ENCODE data around the gene ANKRD39. TPM values are rescaled to one million over a fixed set of nuclear protein-coding genes. Genes with fewer than 3 reads are reported as not detected.
A peak's percentile ranks its signal among the peaks of the same experiment; 100 is the strongest.

Gene ANKRD39
- total and polyA plus RNA-seq, 12 donors, result 9.2 to 49.5 (median 22.5) TPM

DNA sequence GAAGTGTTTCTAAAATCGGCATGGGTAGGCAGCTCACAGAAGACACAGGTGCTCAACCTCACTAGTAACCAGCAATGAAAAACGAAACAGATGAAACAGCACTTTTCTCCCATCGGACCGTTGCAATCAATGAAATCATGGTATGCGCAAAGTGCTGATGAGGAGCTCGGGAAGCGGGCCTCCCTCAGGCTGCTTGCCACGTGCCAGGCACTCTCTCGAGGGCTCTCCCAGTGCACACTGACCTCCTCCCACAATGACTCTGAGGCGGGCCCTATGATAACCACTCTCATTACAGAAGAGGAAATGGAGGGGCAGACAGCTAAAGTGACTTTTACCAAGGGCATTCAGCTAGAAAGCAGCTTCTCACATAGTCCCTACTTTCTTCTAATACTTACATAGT is 10.2 kb downstream of the ANKRD39 start:
- TF ChIP-seq, protein P1, sequence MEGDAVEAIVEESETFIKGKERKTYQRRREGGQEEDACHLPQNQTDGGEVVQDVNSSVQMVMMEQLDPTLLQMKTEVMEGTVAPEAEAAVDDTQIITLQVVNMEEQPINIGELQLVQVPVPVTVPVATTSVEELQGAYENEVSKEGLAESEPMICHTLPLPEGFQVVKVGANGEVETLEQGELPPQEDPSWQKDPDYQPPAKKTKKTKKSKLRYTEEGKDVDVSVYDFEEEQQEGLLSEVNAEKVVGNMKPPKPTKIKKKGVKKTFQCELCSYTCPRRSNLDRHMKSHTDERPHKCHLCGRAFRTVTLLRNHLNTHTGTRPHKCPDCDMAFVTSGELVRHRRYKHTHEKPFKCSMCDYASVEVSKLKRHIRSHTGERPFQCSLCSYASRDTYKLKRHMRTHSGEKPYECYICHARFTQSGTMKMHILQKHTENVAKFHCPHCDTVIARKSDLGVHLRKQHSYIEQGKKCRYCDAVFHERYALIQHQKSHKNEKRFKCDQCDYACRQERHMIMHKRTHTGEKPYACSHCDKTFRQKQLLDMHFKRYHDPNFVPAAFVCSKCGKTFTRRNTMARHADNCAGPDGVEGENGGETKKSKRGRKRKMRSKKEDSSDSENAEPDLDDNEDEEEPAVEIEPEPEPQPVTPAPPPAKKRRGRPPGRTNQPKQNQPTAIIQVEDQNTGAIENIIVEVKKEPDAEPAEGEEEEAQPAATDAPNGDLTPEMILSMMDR (IDR thresholded peaks at IDR 0.05), result no peak
- no peak for TF ChIP-seq POLR2A (IDR thresholded peaks at IDR 0.05)
- 83 to 91% (median 87%) methylated on average over 10 of the region's 10 CpGs for WGBS, 4 donors

DNA sequence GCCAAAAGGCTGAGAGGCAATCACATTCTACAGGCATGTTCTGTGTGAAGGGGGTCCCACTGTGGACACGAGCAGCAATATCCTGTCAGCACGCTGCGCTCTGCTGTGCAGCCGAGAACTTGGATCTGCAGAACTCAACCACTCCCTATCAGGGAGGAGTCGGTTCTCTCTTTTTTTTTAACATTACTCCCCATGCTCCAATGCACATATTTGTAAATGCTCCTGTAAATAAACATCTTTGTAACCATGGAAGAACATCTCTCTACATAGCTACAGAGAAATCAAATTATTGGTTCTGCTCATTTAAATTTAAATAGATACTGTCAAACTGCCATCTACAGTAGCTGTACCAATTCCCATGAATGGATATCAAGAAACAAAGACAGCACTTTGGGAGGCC is 11.0 kb downstream of the ANKRD39 start:
- no peak overlapping the region for H3K4me3 ChIP-seq
- DNase-seq, result no peak
- no peak overlapping the region for H3K27ac ChIP-seq
- H3K9me3 ChIP-seq (replicated peaks in 1 of 3), result no peaks in the 10 kb centered on the region
- no peaks in the 10 kb centered on the region for H3K27me3 ChIP-seq
- no peak for TF ChIP-seq POLR2A (IDR thresholded peaks at IDR 0.05)
- TF ChIP-seq, protein P1 (IDR thresholded peaks at IDR 0.05), result no peak
- intact Hi-C loops (cut with DNase I), result no loop called here
- peaks cover 5 to 10% of the 10 kb centered on the region in 2 donors for H3K4me1 ChIP-seq (replicated peaks in 1 of 2)
- H3K36me3 ChIP-seq (replicated peaks in 1 of 2), result peaks cover 0 to 40% of the 10 kb centered on the region in 2 donors
- WGBS, 4 donors, result 92 to 97% (median 94%) methylated on average over 5 of the region's 5 CpGs

More for the DNA sequence above, 10.2 kb downstream of the ANKRD39 start:
- no peaks in the 10 kb centered on the region for H3K27me3 ChIP-seq
- H3K27ac ChIP-seq, result peak overlapping the region in 2 of 5 donors; percentile 22 to 52
- intact Hi-C loops (cut with DNase I), result no loop called here
- H3K36me3 ChIP-seq (replicated peaks in 1 of 2), result peaks cover 0 to 42% of the 10 kb centered on the region in 2 donors
- DNase-seq, result no peak
- peaks cover 5 to 10% of the 10 kb centered on the region in 2 donors for H3K4me1 ChIP-seq (replicated peaks in 1 of 2)
- H3K4me3 ChIP-seq, result no peak overlapping the region
- no peaks in the 10 kb centered on the region for H3K9me3 ChIP-seq (replicated peaks in 1 of 3)

DNA sequence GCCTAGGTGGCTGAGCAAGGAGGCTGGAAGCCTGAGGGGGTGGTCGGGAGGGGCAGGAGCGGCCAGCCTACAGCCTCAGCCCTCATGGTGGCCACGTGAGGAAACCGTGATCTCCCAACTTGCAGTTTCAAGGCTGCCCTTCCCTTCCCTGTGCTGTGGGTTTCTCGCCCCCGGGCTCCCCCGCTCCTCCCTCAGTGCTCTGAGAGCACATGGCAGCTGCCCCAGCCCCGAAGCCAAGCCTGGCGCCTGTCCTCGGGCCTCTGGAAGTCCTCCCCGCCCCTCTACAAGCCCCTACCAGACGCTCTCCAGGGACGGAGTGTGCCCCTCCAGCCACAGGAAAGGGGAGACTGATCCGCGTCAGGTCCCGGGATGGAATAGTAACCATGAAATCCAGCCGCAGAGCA is 13.4 kb downstream of the ANKRD39 start:
- peaks cover 0 to 26% of the 10 kb centered on the region in 2 donors for H3K36me3 ChIP-seq (replicated peaks in 1 of 2)
- no peaks in the 10 kb centered on the region for H3K27me3 ChIP-seq
- no peaks in the 10 kb centered on the region for H3K9me3 ChIP-seq (replicated peaks in 1 of 3)
- H3K4me3 ChIP-seq, result no peak overlapping the region
- DNase-seq, result no peak
- peaks cover 5 to 10% of the 10 kb centered on the region in 2 donors for H3K4me1 ChIP-seq (replicated peaks in 1 of 2)
- intact Hi-C loops (cut with DNase I), result no loop called here
- 85 to 93% (median 89%) methylated on average over 7 to 17 of the region's 17 CpGs for WGBS, 4 donors
- H3K27ac ChIP-seq, result no peak overlapping the region
- TF ChIP-seq, protein P1 (IDR thresholded peaks at IDR 0.05), result no peak
- no peak for TF ChIP-seq POLR2A (IDR thresholded peaks at IDR 0.05)

DNA sequence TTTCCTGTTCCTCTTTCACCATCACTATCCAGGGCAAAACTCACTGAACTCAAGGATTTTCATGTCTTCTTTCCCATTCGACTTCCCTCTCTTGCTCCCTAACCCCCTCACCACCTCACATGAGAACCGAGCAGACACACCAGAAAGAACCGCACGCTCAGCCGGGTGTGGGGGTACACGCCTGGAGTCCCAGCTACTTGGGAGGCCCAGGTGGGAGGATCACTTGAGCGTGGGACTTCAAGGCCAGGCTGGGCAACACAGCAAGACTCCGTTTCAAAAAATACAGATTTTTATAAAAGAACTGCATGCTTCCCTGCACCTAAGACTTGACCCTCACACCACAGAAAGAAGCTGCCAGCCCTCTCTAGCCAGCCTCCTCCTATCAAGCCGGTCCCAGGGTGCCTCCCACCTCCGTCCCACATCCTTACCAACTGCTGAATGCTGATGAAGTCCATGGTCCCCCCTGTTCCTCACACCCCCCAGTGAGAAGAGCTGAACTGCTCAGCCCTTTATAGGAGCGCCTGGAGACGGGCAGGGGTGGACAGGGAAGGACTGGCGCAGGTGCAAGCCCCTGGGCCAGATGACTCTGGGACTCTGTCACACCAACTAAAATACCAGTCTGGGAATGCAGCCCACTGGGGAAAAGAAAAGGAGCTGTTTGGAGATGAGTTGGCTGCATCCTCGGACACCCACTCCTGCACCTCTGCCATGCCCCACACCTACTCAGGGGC is 14.1 kb downstream of the ANKRD39 start, which contains the start of gene ANKRD23:
Gene ANKRD23, minus strand, starts transcription at position 484 of the 731 bp plus-strand sequence. Its CDS starts 29 bp downstream, at position 455.
- no peak for DNase-seq
- peaks cover 0 to 23% of the 10 kb centered on the region in 2 donors for H3K36me3 ChIP-seq (replicated peaks in 1 of 2)
- H3K4me3 ChIP-seq, result no peak within 1 kb of the TSS
- WGBS, 4 donors, result 88 to 95% (median 92%) methylated on average over 13 to 14 of the region's 14 CpGs
- H3K27ac ChIP-seq, result no peak within 1 kb of the TSS
- no peaks in the 10 kb centered on the region for H3K9me3 ChIP-seq (replicated peaks in 1 of 3)
- intact Hi-C loops (cut with DNase I), result no loop called here
- no peaks in the 10 kb centered on the region for H3K27me3 ChIP-seq
- H3K4me1 ChIP-seq (replicated peaks in 1 of 2), result peaks cover 5 to 8% of the 10 kb centered on the region in 2 donors
- TF ChIP-seq, protein P1 (IDR thresholded peaks at IDR 0.05), result no peak
- TF ChIP-seq POLR2A (IDR thresholded peaks at IDR 0.05), result no peak

Data from adrenal gland (tissue), 12 donors.